HCT116 (cell line): Measurements from ENCODE around the gene DHX36. TPM values are rescaled to one million over a fixed set of nuclear protein-coding genes. Genes with fewer than 3 reads are reported as not detected.

ENCODE experiments used
- ATAC-seq: fragments of 200-7000 bp; cut with Tn5 transposase; 2 replicates; pipeline ENCODE4 v1.9.1; 2020; ENCODE audit warnings: mild to moderate bottlenecking, moderate library complexity
- BruUV-seq: library from RNA; stranded (reverse); fragments of 400-500 nt; replicated peaks from 2 replicates; lab custom pipeline; 2021; lab: Mats Ljungman, UMichigan
- CTCF ChIA-PET: fragments of 300-600 bp; sonication (Branson Sonifier 250); formaldehyde crosslinking; loops from one replicate; lab custom pipeline; 2021; ENCODE audit warnings: antibody characterized with exemption; lab: Charles Lee
- POLR2A ChIA-PET: fragments of 300-600, 350-600 bp; sonication (Branson Sonifier 250); formaldehyde crosslinking; loops from one replicate; lab custom pipeline; 2021; ENCODE audit warnings: antibody characterized with exemption; lab: Charles Lee
- RAD21 ChIA-PET, 2 experiments: fragments of 300-600 bp; sonication (Branson Sonifier 250); formaldehyde crosslinking; loops; one replicate each; lab custom pipeline; 2023; ENCODE audit warnings: low total read pairs in 2 of 2; ENCODE audit not compliant: uncharacterized antibody in 2 of 2, unreplicated experiment in 2 of 2, low non-redundant PET in 1 of 2; lab: Charles Lee
- DNase-seq: peaks from one replicate; pipeline ENCODE4 v3.0.0-alpha.2; 2010; ENCODE audit warnings: low read depth, low spot score
- H2AFZ ChIP-seq: fragments of 200-600 bp; shearing (Covaris generic), sonication (generic); 2 replicates; pipeline ENCODE4 v1.6.1; 2017; ENCODE audit warnings: low read depth, mixed run types, mixed read lengths, antibody characterized with exemption, low read length; ENCODE audit not compliant: poor library complexity, severe bottlenecking
- H3K27ac ChIP-seq: 2 replicates; pipeline ENCODE4 v1.5.1; 2012; ENCODE audit warnings: low read depth, low read length
- H3K27me3 ChIP-seq: fragments of 200-600 bp; sonication (generic); 2 replicates; pipeline ENCODE4 v1.6.1; 2016; ENCODE audit warnings: mixed run types, low read length, mixed read lengths; ENCODE audit not compliant: insufficient read depth
- H3K36me3 ChIP-seq, 2 experiments: fragments of 200-500 bp in 1 of 2; fragments of 200-600 bp in 1 of 2; sonication (Bioruptor generic) in 1 of 2; sonication (generic) in 1 of 2; 2 replicates each; pipeline versions ENCODE4 v1.5.1 to v1.6.1; 2014 to 2016; ENCODE audit warnings: low read length in 2 of 2, inconsistent platforms in 1 of 2, mixed read lengths in 1 of 2, mixed run types in 1 of 2; ENCODE audit not compliant: insufficient read depth in 2 of 2, control insufficient read depth in 1 of 2
- H3K4me1 ChIP-seq, 2 experiments: fragments of 200-600 bp in 1 of 2; sonication (generic) in 1 of 2; 2 replicates each; pipeline versions ENCODE4 v1.5.1 to v1.6.1; 2012 to 2017; ENCODE audit warnings: low read length in 2 of 2, inconsistent platforms in 1 of 2, mild to moderate bottlenecking in 1 of 2, mixed read lengths in 1 of 2, mixed run types in 1 of 2, moderate library complexity in 1 of 2; ENCODE audit not compliant: insufficient read depth in 2 of 2, control insufficient read depth in 1 of 2
- H3K4me2 ChIP-seq: fragments of 200-600 bp; sonication (generic); 2 replicates; pipeline ENCODE4 v1.6.1; 2017; ENCODE audit warnings: mixed run types, low read length, mixed read lengths
- H3K4me3 ChIP-seq, 2 experiments: fragments of 200-600 bp in 1 of 2; sonication (generic) in 1 of 2; replicated peaks in 1 of 2; 2 replicates each; pipeline ENCODE4 v1.5.1; 2011 to 2016; ENCODE audit warnings: low read length in 2 of 2, control low read depth in 1 of 2, low read depth in 1 of 2, mild to moderate bottlenecking in 1 of 2, mixed read lengths in 1 of 2, mixed run types in 1 of 2
- H3K79me2 ChIP-seq: fragments of 200-600 bp; sonication (generic); 2 replicates; pipeline ENCODE4 v1.6.1; 2017; ENCODE audit warnings: mild to moderate bottlenecking, mixed run types, low read length, moderate library complexity, mixed read lengths; ENCODE audit not compliant: insufficient read depth
- H3K9ac ChIP-seq: fragments of 200-600 bp; sonication (generic); 2 replicates; pipeline ENCODE4 v1.6.1; 2016; ENCODE audit warnings: low read length, mixed read lengths
- H3K9me2 ChIP-seq: fragments of 200-600 bp; sonication (generic), shearing (Covaris generic); 2 replicates; pipeline ENCODE4 v1.6.1; 2017; ENCODE audit warnings: mixed run types, mild to moderate bottlenecking, moderate library complexity; ENCODE audit not compliant: insufficient read depth
- H3K9me3 ChIP-seq, 2 experiments: fragments of 200-500 bp in 1 of 2; fragments of 200-600 bp in 1 of 2; sonication (Bioruptor generic) in 1 of 2; sonication (generic) in 1 of 2; 2 replicates each; pipeline ENCODE4 v1.6.1; 2014 to 2017; ENCODE audit warnings: low read length in 2 of 2, mixed read lengths in 2 of 2, inconsistent platforms in 1 of 2, low read depth in 1 of 2, mild to moderate bottlenecking in 1 of 2, mixed run types in 1 of 2, moderate library complexity in 1 of 2; ENCODE audit not compliant: control insufficient read depth in 1 of 2, insufficient read depth in 1 of 2
- H4K20me1 ChIP-seq: fragments of 200-600 bp; sonication (generic), shearing (Covaris generic); 2 replicates; pipeline ENCODE4 v1.6.1; 2017; ENCODE audit warnings: mixed run types, mild to moderate bottlenecking, moderate library complexity; ENCODE audit not compliant: insufficient read depth
- CTCF ChIP-seq, 3 experiments: fragments of 200-600 bp in 1 of 3; sonication (generic) in 1 of 3; IDR thresholded peaks in 2 of 3; conservative IDR thresholded peaks in 1 of 3; 2 replicates each; pipeline ENCODE4 v1.5.1; 2012 to 2017; ENCODE audit warnings: low read depth in 2 of 3, low read length in 2 of 3, antibody characterized with exemption in 1 of 3, borderline replicate concordance in 1 of 3, control low read depth in 1 of 3, mild to moderate bottlenecking in 1 of 3, mixed read lengths in 1 of 3, mixed run types in 1 of 3, moderate library complexity in 1 of 3; ENCODE audit not compliant: insufficient read depth in 1 of 3
- EGR1 ChIP-seq: IDR thresholded peaks from 2 replicates; pipeline ENCODE4 v1.6.1; 2012; ENCODE audit warnings: low read depth
- EZH2phosphoT487 ChIP-seq: fragments of 200-600 bp; IDR thresholded peaks from 2 replicates; pipeline ENCODE4 v1.6.1; 2018; ENCODE audit warnings: antibody characterized with exemption, borderline replicate concordance
- FOSL1 ChIP-seq: IDR thresholded peaks from 2 replicates; pipeline ENCODE4 v1.6.1; 2012; ENCODE audit warnings: low read depth
- POLR2AphosphoS5 ChIP-seq: IDR thresholded peaks from 2 replicates; pipeline ENCODE4 v1.6.1; 2011; ENCODE audit warnings: mild to moderate bottlenecking, low read depth, low read length, moderate library complexity
- RAD21 ChIP-seq: IDR thresholded peaks from 2 replicates; pipeline ENCODE4 v1.6.1; 2012; ENCODE audit warnings: low read depth, mild to moderate bottlenecking
- REST ChIP-seq: IDR thresholded peaks from 2 replicates; pipeline ENCODE4 v1.6.1; 2012; ENCODE audit warnings: low read depth
- SRF ChIP-seq: IDR thresholded peaks from 2 replicates; pipeline ENCODE4 v1.6.1; 2012; ENCODE audit warnings: low read depth
- intact Hi-C: fragments of 100-400 bp; cut with micrococcal nuclease; formaldehyde crosslinking; loops from 2 replicates; pipeline ENCODE4 v1.10.0; 2022
- total RNA-seq: library from RNA; stranded (reverse); gene quantifications from one replicate; pipeline ENCODE4 v1.2.1, GENCODE V29; 2021; ENCODE audit not compliant: unreplicated experiment

DHX36 gene
- total RNA-seq, 1 experiment from 2014 or later, result 49.9 TPM

DNA sequence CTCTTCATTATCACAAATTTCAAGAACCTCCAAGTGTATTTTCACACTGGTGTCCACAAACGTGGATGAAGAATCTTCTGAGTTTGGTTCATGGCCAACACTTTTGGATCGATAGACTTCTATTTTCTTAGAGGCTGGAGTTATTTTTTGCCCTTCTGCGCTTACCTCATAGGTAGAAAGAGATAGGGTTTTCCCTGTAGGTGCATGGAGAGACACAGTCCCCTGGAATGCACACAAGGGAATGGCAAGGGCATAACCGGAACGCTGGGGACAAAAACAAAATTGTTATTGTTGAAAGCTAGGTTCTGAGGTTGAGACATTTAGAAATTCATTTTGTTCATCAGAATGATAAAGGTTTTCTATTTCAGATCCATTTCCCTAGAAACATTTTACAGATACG, 13.7 kb upstream of the DHX36 start (continued):
- TF ChIP-seq FOSL1 (no peak), POLR2AphosphoS5 (no peak)

GRCh38 chr3:154334973-154335420, 10.7 kb upstream of the DHX36 start:
- no peak overlapping the region for H3K4me3 ChIP-seq
- no peaks in the 10 kb centered on the region for H3K36me3 ChIP-seq
- H3K4me2 ChIP-seq, result no peak overlapping the region
- no TSS peak for BruUV-seq
- no peak for DNase-seq
- H3K27me3 ChIP-seq, result no peaks in the 10 kb centered on the region
- H3K4me1 ChIP-seq, result no peaks in the 10 kb centered on the region
- H3K27ac ChIP-seq, result no peak overlapping the region
- H3K79me2 ChIP-seq, result no peaks in the 10 kb centered on the region
- peak overlapping the region; percentile 1 for H2AFZ ChIP-seq
- ChIA-PET RAD21 (no interaction called here), POLR2A (no interaction called here), CTCF (no interaction called here)
- H4K20me1 ChIP-seq, result no peaks in the 10 kb centered on the region
- no peaks in the 10 kb centered on the region for H3K9me2 ChIP-seq
- no peak for TF ChIP-seq REST
- TF ChIP-seq EZH2phosphoT487, result no peak
- TF ChIP-seq FOSL1, result no peak
- no peak for TF ChIP-seq EGR1
- peak; percentile 42 to 53 (median 49); a peak in 5 of 6 replicates for TF ChIP-seq CTCF (IDR thresholded peaks at IDR 0.05 in 2 of 3, conservative IDR thresholded peaks at IDR 0.05 in 1 of 3; ENCODE audit: borderline replicate concordance in 1 of 3, insufficient read depth in 1 of 3, low read depth in 2 of 3, low read length in 2 of 3)
- no peak for TF ChIP-seq SRF
- peak; percentile 68 for TF ChIP-seq RAD21
- H3K9me3 ChIP-seq, result no peaks in the 10 kb centered on the region
- no peak overlapping the region for H3K9ac ChIP-seq
- peak; percentile 59; the same call in 1 of the 2 replicates for ATAC-seq
- intact Hi-C loops, result loop anchor here (5.0 kb wide), 2 partner anchors 412 to 987 kb away; no protein-coding TSS in a partner anchor
